SH-SY5Y (cell line): ENCODE data around the gene GMCL2.

Source experiments
- GATA2 ChIP-seq: IDR thresholded peaks from 2 replicates; pipeline ENCODE4 v1.6.1; 2011; ENCODE audit warnings: mild to moderate bottlenecking, low read depth, low read length
- GATA3 ChIP-seq: IDR thresholded peaks from 2 replicates; pipeline ENCODE4 v1.6.1; 2011; ENCODE audit warnings: low read depth, mild to moderate bottlenecking, low read length, moderate library complexity

The GMCL2 gene

GRCh38 chr5:178162481-178162880 is 24.7 kb downstream of the GMCL2 start:
- TF ChIP-seq GATA3 (no peak), GATA2 (no peak)

GRCh38 chr5:178160176-178160575 is 27.0 kb downstream of the GMCL2 start:
- no peak for TF ChIP-seq GATA3
- no peak for TF ChIP-seq GATA2

- no peak for TF ChIP-seq GATA3
- TF ChIP-seq GATA2 = no peak
Observed at GRCh38 chr5:178155065-178155464, 32.1 kb downstream of the GMCL2 start.

GRCh38 chr5:178153530-178154340 is 33.4 kb downstream of the GMCL2 start, which contains the start of gene NHP2:
NHP2 (minus strand) TSS chr5:178153885; CDS start chr5:178153817, 68 bp downstream.
- no peak for TF ChIP-seq GATA3
- TF ChIP-seq GATA2 = no peak

GRCh38 chr5:178152491-178153444 is 34.4 kb downstream of the GMCL2 start:
- TF ChIP-seq GATA3 = no peak
- TF ChIP-seq GATA2 = no peak

GRCh38 chr5:178150977-178151734 is 36.0 kb downstream of the GMCL2 start:
- TF ChIP-seq GATA2 (no peak), GATA3 (no peak)

GRCh38 chr5:178149199-178149932 is 37.8 kb downstream of the GMCL2 start:
- TF ChIP-seq GATA2 = no peak
- TF ChIP-seq GATA3 = no peak

- TF ChIP-seq GATA3 (no peak), GATA2 (no peak)
Observed at GRCh38 chr5:178147406-178147805, 39.8 kb downstream of the GMCL2 start.

GRCh38 chr5:178145965-178146820 is 41.0 kb downstream of the GMCL2 start:
- no peak for TF ChIP-seq GATA2
- TF ChIP-seq GATA3 = no peak

GRCh38 chr5:178143901-178144300 is 43.3 kb downstream of the GMCL2 start:
- TF ChIP-seq GATA2 = no peak

- TF ChIP-seq GATA3 (no peak), GATA2 (no peak)
Observed at GRCh38 chr5:178143246-178143645, 43.9 kb downstream of the GMCL2 start.

- TF ChIP-seq GATA2 = no peak
- no peak for TF ChIP-seq GATA3
Observed at GRCh38 chr5:178142642-178143041, 44.5 kb downstream of the GMCL2 start.

GRCh38 chr5:178141550-178141949 is 45.6 kb downstream of the GMCL2 start:
- no peak for TF ChIP-seq GATA2
